ENCODE results near the gene VAMP5. TPM values are rescaled to one million over a fixed set of nuclear protein-coding genes. Genes with fewer than 3 reads are reported as not detected.

VAMP5 gene
- total and polyA plus RNA-seq, 2 donors (not counting 3 experiments of a cell fraction or from before 2014, with no cell fraction given) = 186 to 624 TPM

- Histone ChIP-seq H3K4me1 (ENCODE audit: control insufficient read depth, extremely low read depth, insufficient read depth, low read length) (peaks cover 18% of the 10 kb centered on the region), H3K9me1 (replicated peaks; ENCODE audit: control insufficient read depth, extremely low read depth, insufficient read depth, low read length) (no peaks in the 10 kb centered on the region), H3K27ac (ENCODE audit: insufficient read depth, low read depth, low read length) (no peak overlapping the region), H3K9me3 (replicated peaks; ENCODE audit: control insufficient read depth, insufficient read depth, low read length) (no peaks in the 10 kb centered on the region), H4K20me1 (replicated peaks; ENCODE audit: control insufficient read depth, extremely low read depth, insufficient read depth, low read length) (no peaks in the 10 kb centered on the region), H2AFZ (ENCODE audit: low read depth, low read length) (no peak overlapping the region), H3K9ac (replicated peaks; ENCODE audit: extremely low read depth, insufficient read depth, low read length) (no peak overlapping the region), H3K4me2 (ENCODE audit: insufficient read depth, low read length) (no peak overlapping the region), H3K79me2 (ENCODE audit: control insufficient read depth, insufficient read depth, low read length) (peaks cover 10% of the 10 kb centered on the region), H3K36me3 (ENCODE audit: control insufficient read depth in 2 of 2, extremely low read depth in 1 of 2, insufficient read depth in 2 of 2, low read length in 2 of 2) (peaks cover 20 to 40% of the 10 kb centered on the region in 2 experiments), H3K4me3 (replicated peaks in 1 of 3; ENCODE audit: insufficient read depth in 1 of 3, low read depth in 1 of 3, low read length in 3 of 3) (no peak overlapping the region), H3K27me3 (ENCODE audit: control insufficient read depth in 2 of 2, insufficient read depth in 2 of 2, low read length in 2 of 2) (no peaks in the 10 kb centered on the region)
- intact Hi-C loops (cut with micrococcal nuclease) (no loop called here), dilution Hi-C loops (cut with MboI; ENCODE audit: extremely low pct_ligation_motif_present, low sequenced_read_pairs) (no loop called here)
- BruUV-seq (replicated peaks) = no TSS peak
- DNase-seq (ENCODE audit: low read depth, low spot score) = no peak
- ChIA-PET POLR2A (interaction anchor here (1.4 to 6.3 kb wide), 4 partner anchors 8 to 193 kb away, joined by 3 to 73 read pairs (median 4); partner anchors contain the start of genes ELMOD3, MAT2A and RETSAT), CTCF (interaction anchor here (2.1 to 6.8 kb wide), 2 partner anchors 126 to 128 kb away, joined by 10 to 236 read pairs; partner anchors contain the start of gene SH2D6)
- TF ChIP-seq FOS (IDR thresholded peaks at IDR 0.05; ENCODE audit: borderline replicate concordance, insufficient read depth, low read length) (no peak), MYC (IDR thresholded peaks at IDR 0.05; ENCODE audit: low read depth, low read length) (no peak), MAX (IDR thresholded peaks at IDR 0.05; ENCODE audit: insufficient read depth, insufficient read length) (no peak), EZH2 (IDR thresholded peaks at IDR 0.05; ENCODE audit: borderline replicate concordance, low read depth, low read length, severe bottlenecking) (no peak), POLR2AphosphoS5 (IDR thresholded peaks at IDR 0.05; ENCODE audit: insufficient read depth, low read depth, low read length) (no peak), JUN (IDR thresholded peaks at IDR 0.05; ENCODE audit: borderline replicate concordance, insufficient read depth, insufficient read length, low read depth) (no peak), CTCF (IDR thresholded peaks at IDR 0.05; ENCODE audit: extremely low read depth in 1 of 2, insufficient read depth in 1 of 2, low read depth in 1 of 2, low read length in 2 of 2) (no peak), POLR2A (IDR thresholded peaks at IDR 0.05; ENCODE audit: low read depth, low read length) (peak; percentile 4), GATA2 (IDR thresholded peaks at IDR 0.05; ENCODE audit: insufficient read depth, insufficient read length, low read depth, low read length) (no peak)
- no peak for FAIRE-seq
Observed at GRCh38 chr2:85547089-85547858, 37.0 kb upstream of the VAMP5 start.
